H1 (cell line): ENCODE measurements around the gene SBSN. TPM values are rescaled to one million over a fixed set of nuclear protein-coding genes. Genes with fewer than 3 reads are reported as not detected.

Source experiments
- RBBP5 ChIP-seq: IDR thresholded peaks from 2 replicates; pipeline ENCODE4 v1.7.1; 2012; ENCODE audit warnings: low read depth, mild to moderate bottlenecking, inconsistent platforms, low read length, moderate library complexity, borderline replicate concordance
- SP1 ChIP-seq: IDR thresholded peaks from 2 replicates; pipeline ENCODE4 v1.6.1; 2011; ENCODE audit warnings: low read depth, low read length
- TCF12 ChIP-seq: IDR thresholded peaks from 2 replicates; pipeline ENCODE4 v1.6.1; 2011; ENCODE audit warnings: low read depth, mild to moderate bottlenecking, low read length
- polyA plus RNA-seq, 7 experiments: library from polyadenylated mRNA; depleted of rRNA in 3 of 7; stranded (reverse) in 5 of 7; unstranded in 2 of 7; fragments of >200 nt in 5 of 7; fragments of 200-250 nt in 2 of 7; gene quantifications; 1 replicate in 5 of 7; 2 replicates in 1 of 7; 4 replicates in 1 of 7; pipeline versions ENCODE4 v1.2.1 to v1.2.3, GENCODE V29; 2011 to 2013; ENCODE audit warnings: missing spikeins in 2 of 7, mixed read lengths in 2 of 7
- total RNA-seq: library from RNA; stranded (reverse); fragmentation: NEBNext Ultra II Directional; extraction: Animal tissue kit (Norgen Biotek cat#: 25700); gene quantifications from 2 replicates; pipeline ENCODE4 v1.2.1, GENCODE V29; 2021

Gene SBSN
- total and polyA plus RNA-seq, 2 of the 8 experiments (the other 6 are each of a cell fraction or from before 2014, with no cell fraction given): not detected

- TF ChIP-seq RBBP5 (no peak), TCF12 (no peak), SP1 (no peak)
These were observed 35.2 kb upstream of the SBSN start, which contains the start of gene ATP4A (continued) for GRCh38 chr19:35563207-35563829.
